CD1c-positive myeloid dendritic cell (primary cell): ENCODE data around the gene ETFA.

ENCODE experiments used
- DNase-seq: peaks from one replicate; pipeline ENCODE4 v3.0.0-alpha.2; 2016; ENCODE audit errors: extremely low spot score

Gene ETFA

GRCh38 chr15:76340803-76341365 lies 29.6 kb upstream of the ETFA start:
- DNase-seq = peak; percentile 23

GRCh38 chr15:76340198-76340802 lies 29.0 kb upstream of the ETFA start:
- DNase-seq = peak; percentile 30

- peak; percentile 12 for DNase-seq
These were observed 28.3 kb upstream of the ETFA start for GRCh38 chr15:76339305-76340197.

GRCh38 chr15:76338486-76339304 lies 27.4 kb upstream of the ETFA start:
- DNase-seq = peak; percentile 81

- no peak for DNase-seq
These were observed 26.6 kb upstream of the ETFA start for GRCh38 chr15:76337696-76338485.

GRCh38 chr15:76337059-76337695 lies 25.9 kb upstream of the ETFA start:
- peak; percentile 64 for DNase-seq

GRCh38 chr15:76336254-76337058 lies 25.2 kb upstream of the ETFA start, which contains the start of gene ISL2:
Gene ISL2 (plus strand): TSS chr15:76336773. CDS start chr15:76336884, 111 bp downstream.
- peak; percentile 96 for DNase-seq

- peak; percentile 62 for DNase-seq
These were observed 24.3 kb upstream of the ETFA start for GRCh38 chr15:76335307-76336253.

GRCh38 chr15:76334438-76335306 lies 23.4 kb upstream of the ETFA start:
- DNase-seq = no peak

- DNase-seq = no peak
These were observed 22.6 kb upstream of the ETFA start for GRCh38 chr15:76333720-76334437.

- DNase-seq = no peak
These were observed 22.0 kb upstream of the ETFA start for GRCh38 chr15:76333309-76333708.

- DNase-seq = no peak
These were observed 21.5 kb upstream of the ETFA start for GRCh38 chr15:76332796-76333195.

- peak; percentile 47 for DNase-seq
These were observed 18.9 kb upstream of the ETFA start for GRCh38 chr15:76330080-76330680.

- DNase-seq = no peak
These were observed 17.7 kb upstream of the ETFA start for GRCh38 chr15:76328958-76329357.

- DNase-seq = no peak
These were observed 16.9 kb upstream of the ETFA start for GRCh38 chr15:76328106-76328696.
